Activated naive CD8-positive, alpha-beta T cell treated with anti-CD3 and anti-CD28 coated beads for 36 hours (primary cell): ENCODE data around the gene MAST4. TPM values are rescaled to one million over a fixed set of nuclear protein-coding genes. Genes with fewer than 3 reads are reported as not detected.

Experiments
- DNase-seq: peaks from one replicate; pipeline ENCODE4 v3.0.0; 2021
- H3K27ac Mint-ChIP-seq: one replicate; pipeline ENCODE4 v1.8.0; 2022; ENCODE audit warnings: mild to moderate bottlenecking, moderate library complexity, mixed read lengths
- H3K27me3 Mint-ChIP-seq: one replicate; pipeline ENCODE4 v1.8.0; 2022; ENCODE audit warnings: mild to moderate bottlenecking, mixed read lengths
- H3K36me3 Mint-ChIP-seq: one replicate; pipeline ENCODE4 v1.8.0; 2021; ENCODE audit warnings: mild to moderate bottlenecking, mixed read lengths
- H3K4me1 Mint-ChIP-seq: one replicate; pipeline ENCODE4 v1.8.0; 2021; ENCODE audit warnings: mixed read lengths
- H3K4me3 Mint-ChIP-seq: one replicate; pipeline ENCODE4 v1.8.0; 2022; ENCODE audit warnings: mild to moderate bottlenecking, moderate library complexity, mixed read lengths
- H3K9me3 Mint-ChIP-seq: one replicate; pipeline ENCODE4 v1.8.0; 2022; ENCODE audit warnings: mixed read lengths
- total RNA-seq, 2 experiments: library from RNA; stranded (reverse); gene quantifications; one replicate each; pipeline ENCODE4 v1.2.3, GENCODE V29; 2021

The MAST4 gene
- total RNA-seq, 2 experiments from 2014 or later = 8.9 to 9.8 TPM

DNA sequence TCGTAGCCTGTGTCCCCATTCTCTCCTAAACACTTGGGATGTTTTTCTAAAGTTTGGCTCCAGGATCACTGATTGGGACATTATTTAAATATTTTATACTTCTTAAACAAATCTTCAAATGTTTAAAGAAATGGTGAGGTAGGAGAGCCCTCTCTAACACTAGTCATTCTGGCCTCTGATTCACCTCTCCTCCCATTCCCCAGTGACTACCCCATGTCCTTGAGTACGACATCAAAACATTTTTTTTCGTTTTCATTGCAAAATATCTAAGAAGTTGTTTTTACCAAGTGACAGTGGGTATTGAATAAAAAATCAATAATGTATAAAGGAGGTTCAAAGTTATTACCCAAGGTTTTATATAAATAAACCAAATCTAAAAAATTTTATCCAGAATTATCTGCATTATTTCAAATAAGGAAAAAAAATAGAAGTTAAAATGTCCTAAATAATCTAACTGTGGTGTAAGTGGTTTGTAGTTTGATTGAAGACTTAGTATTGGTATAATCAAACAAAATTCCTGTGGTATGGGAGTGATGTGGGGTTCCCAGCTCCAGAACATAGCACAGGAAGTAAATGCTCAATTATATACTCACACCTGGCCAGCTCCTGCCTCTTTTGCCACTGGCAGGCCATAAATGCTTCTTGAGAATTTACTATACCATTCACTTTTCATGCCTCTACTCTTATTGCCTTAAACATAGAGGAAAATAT, 51.1 kb downstream of the MAST4 start:
- Mint-ChIP-seq H3K9me3 (peaks cover 1% of the 10 kb centered on the region), H3K4me3 (no peak overlapping the region), H3K27ac (no peak overlapping the region), H3K36me3 (no peaks in the 10 kb centered on the region), H3K4me1 (no peaks in the 10 kb centered on the region), H3K27me3 (peaks cover 13% of the 10 kb centered on the region)
- DNase-seq = no peak

DNA sequence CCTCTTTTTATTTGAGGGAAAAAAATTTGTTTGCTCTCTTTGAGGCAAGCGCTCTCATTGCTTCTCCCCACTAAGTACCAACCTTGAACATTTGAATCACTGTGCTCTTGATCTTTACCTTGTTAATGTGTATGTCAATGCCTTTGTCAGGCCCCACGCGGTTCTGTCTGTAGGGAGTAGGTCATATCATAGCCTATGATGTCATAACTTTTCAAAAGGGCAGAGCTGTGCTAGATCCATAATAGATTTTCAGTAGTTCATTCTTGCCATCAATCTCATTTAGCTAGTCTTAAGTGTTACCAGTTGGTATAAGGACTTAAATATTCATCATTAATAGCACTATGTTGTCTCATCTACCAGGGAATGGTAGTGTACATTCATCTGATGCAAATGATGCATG, 56.6 kb downstream of the MAST4 start:
- Mint-ChIP-seq H3K4me3 (no peak overlapping the region), H3K36me3 (no peaks in the 10 kb centered on the region), H3K4me1 (no peaks in the 10 kb centered on the region), H3K27ac (no peak overlapping the region), H3K27me3 (no peaks in the 10 kb centered on the region), H3K9me3 (peaks cover 1% of the 10 kb centered on the region)
- no peak for DNase-seq

DNA sequence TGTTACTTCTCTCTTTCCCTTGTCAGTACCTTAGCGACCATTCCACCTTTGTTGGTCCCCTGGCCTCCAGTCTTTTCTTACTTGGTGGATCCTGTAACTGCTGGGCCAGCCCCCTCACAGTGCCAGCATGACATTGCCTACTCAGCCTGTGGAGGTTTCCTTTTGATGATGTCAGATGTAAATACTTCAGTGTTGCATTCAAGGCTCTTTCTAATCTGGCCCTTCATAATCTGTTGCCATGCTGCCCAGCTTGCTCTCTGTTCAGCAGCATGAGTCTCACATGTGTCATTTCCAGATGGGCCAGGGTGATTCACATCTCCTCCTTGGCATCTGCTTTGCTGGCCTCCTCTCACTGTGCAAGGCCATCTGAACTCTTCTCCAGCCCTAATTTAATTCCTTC, 57.1 kb downstream of the MAST4 start:
- Mint-ChIP-seq H3K36me3 (no peaks in the 10 kb centered on the region), H3K9me3 (peaks cover 1% of the 10 kb centered on the region)

GRCh38 chr5:66655395-66656324, 59.5 kb downstream of the MAST4 start:
- Mint-ChIP-seq H3K4me1 (no peaks in the 10 kb centered on the region), H3K9me3 (peaks cover 1% of the 10 kb centered on the region), H3K27ac (no peak overlapping the region), H3K27me3 (no peaks in the 10 kb centered on the region), H3K4me3 (no peak overlapping the region), H3K36me3 (no peaks in the 10 kb centered on the region)
- DNase-seq = no peak

More for the DNA sequence above, 57.1 kb downstream of the MAST4 start:
- Mint-ChIP-seq H3K4me3 (no peak overlapping the region), H3K27ac (no peak overlapping the region), H3K27me3 (no peaks in the 10 kb centered on the region), H3K4me1 (no peaks in the 10 kb centered on the region)
- DNase-seq = no peak

DNA sequence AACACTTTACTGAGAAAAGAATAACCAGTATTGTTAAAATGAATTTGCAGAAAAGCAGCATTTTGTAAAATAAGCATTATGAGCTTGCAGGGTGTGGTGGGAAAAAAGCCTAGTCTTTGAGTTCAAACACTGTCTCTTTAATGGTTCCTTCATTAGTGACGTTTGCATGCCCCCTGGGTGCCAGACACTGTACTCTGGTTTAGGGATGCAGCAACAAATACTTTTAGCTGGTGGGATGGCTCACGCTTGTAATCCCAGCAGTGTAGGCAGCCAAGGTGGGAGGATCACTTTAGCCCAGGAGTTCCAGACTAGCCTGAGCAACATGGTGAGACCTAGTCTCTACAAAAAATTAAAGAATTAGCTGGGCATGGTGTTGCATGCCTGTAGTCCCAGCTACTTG, 62.3 kb downstream of the MAST4 start:
- H3K36me3 Mint-ChIP-seq = no peaks in the 10 kb centered on the region
- H3K27ac Mint-ChIP-seq = no peak overlapping the region
- no peak for DNase-seq
- H3K4me1 Mint-ChIP-seq = no peaks in the 10 kb centered on the region
- peaks cover under 1% of the 10 kb centered on the region for H3K27me3 Mint-ChIP-seq
- no peaks in the 10 kb centered on the region for H3K9me3 Mint-ChIP-seq
- no peak overlapping the region for H3K4me3 Mint-ChIP-seq

DNA sequence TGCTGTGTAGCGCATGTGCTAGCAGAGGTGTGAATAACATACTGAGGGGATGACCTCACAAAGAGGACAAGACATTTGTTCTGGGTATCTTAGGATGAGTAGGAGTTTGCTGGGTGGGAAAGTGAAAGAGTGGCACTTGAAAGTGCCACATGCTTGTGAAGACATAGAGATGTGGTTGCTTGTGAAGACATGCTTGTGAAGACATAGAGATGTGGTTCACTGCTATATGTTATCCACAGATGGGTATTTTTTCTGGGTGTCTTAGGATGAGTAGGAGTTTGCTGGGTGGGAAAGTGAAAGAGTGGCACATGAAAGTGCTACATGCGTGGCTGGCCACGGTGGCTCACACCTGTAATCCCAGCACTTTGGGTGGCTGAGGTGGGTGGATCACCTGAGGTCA, 63.6 kb downstream of the MAST4 start:
- no peaks in the 10 kb centered on the region for H3K4me1 Mint-ChIP-seq
- no peak for DNase-seq
- H3K4me3 Mint-ChIP-seq = no peak overlapping the region
- no peaks in the 10 kb centered on the region for H3K36me3 Mint-ChIP-seq
- H3K9me3 Mint-ChIP-seq = no peaks in the 10 kb centered on the region
- H3K27ac Mint-ChIP-seq = no peak overlapping the region
- H3K27me3 Mint-ChIP-seq = peaks cover 7% of the 10 kb centered on the region

- Mint-ChIP-seq H3K27ac (no peak overlapping the region), H3K9me3 (no peaks in the 10 kb centered on the region), H3K36me3 (no peaks in the 10 kb centered on the region), H3K27me3 (peaks cover 7% of the 10 kb centered on the region), H3K4me1 (no peaks in the 10 kb centered on the region), H3K4me3 (no peak overlapping the region)
- no peak for DNase-seq
Measured at GRCh38 chr5:66660396-66660795, 64.2 kb downstream of the MAST4 start.

GRCh38 chr5:66661149-66661548, 65.0 kb downstream of the MAST4 start:
- Mint-ChIP-seq H3K27me3 (peaks cover 7% of the 10 kb centered on the region), H3K4me1 (no peaks in the 10 kb centered on the region), H3K27ac (no peak overlapping the region), H3K9me3 (no peaks in the 10 kb centered on the region), H3K36me3 (no peaks in the 10 kb centered on the region), H3K4me3 (no peak overlapping the region)
- no peak for DNase-seq

DNA sequence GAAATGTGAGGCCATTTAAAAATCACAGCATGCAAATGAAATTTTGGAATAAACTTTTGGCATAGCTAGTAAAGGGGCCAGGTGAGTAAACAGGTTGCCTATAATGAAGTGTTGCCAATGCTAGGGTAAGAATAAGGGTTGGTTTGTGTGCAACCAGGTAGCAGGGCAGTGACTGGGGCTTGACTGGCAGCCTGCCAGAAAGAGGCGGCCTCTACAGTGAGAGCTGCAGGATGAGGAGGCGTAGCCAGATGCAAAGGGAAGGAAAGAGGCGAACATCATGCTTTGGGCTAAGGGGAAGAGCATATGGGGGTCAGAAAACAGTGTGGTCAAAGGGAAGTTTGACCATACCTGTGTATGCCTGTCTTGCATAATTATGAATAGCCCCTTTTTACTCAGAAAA, 70.6 kb downstream of the MAST4 start:
- Mint-ChIP-seq H3K4me3 (no peak overlapping the region), H3K4me1 (no peaks in the 10 kb centered on the region), H3K27me3 (peaks cover 13% of the 10 kb centered on the region), H3K9me3 (no peaks in the 10 kb centered on the region), H3K36me3 (no peaks in the 10 kb centered on the region), H3K27ac (no peak overlapping the region)
- no peak for DNase-seq

DNA sequence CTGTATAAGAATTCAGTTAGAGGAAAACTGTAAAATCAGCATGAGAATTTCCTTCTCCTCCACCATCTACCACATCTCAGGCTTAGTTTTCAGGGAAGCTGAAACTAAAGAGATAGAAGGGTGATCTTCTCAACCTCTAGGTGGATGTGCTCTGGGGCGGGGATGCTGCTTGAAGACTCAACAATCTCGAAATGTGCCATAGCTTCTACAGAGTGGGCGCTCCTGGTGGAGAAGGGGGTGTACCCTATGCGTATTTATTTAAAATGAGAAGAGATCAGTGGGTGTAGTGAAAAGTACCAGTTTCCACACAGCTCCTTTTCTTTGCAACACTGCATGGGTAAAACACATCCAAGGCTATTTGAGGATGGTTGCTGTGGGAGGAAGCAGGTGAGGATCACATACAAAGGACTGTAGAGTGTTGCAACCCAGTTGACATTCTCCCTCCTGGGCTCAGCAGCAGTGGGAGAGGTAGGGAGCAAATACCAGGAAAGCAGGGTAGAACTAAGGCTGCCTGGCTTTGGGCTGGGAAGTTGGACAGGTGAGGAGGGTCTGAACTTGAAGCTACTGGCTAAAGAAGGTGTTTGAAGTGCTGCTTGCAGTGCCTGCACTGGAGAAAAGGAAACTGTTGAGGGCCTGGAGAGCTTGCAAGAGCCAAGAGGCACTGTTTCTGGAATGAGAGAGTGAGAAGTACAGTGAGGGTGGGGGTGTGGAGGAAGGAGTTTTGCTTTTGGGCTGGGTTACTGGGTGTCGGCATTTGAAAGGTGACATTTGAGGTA, 73.1 kb downstream of the MAST4 start:
- Mint-ChIP-seq H3K4me1 (no peaks in the 10 kb centered on the region), H3K36me3 (no peaks in the 10 kb centered on the region), H3K9me3 (no peaks in the 10 kb centered on the region), H3K4me3 (no peak overlapping the region), H3K27me3 (peaks cover 9% of the 10 kb centered on the region), H3K27ac (no peak overlapping the region)
- no peak for DNase-seq

GRCh38 chr5:66669862-66670195, 73.6 kb downstream of the MAST4 start:
- no peaks in the 10 kb centered on the region for H3K9me3 Mint-ChIP-seq
- no peak for DNase-seq
- H3K36me3 Mint-ChIP-seq = no peaks in the 10 kb centered on the region
- no peak overlapping the region for H3K27ac Mint-ChIP-seq
- peaks cover 12% of the 10 kb centered on the region for H3K27me3 Mint-ChIP-seq
- no peak overlapping the region for H3K4me3 Mint-ChIP-seq
- no peaks in the 10 kb centered on the region for H3K4me1 Mint-ChIP-seq

DNA sequence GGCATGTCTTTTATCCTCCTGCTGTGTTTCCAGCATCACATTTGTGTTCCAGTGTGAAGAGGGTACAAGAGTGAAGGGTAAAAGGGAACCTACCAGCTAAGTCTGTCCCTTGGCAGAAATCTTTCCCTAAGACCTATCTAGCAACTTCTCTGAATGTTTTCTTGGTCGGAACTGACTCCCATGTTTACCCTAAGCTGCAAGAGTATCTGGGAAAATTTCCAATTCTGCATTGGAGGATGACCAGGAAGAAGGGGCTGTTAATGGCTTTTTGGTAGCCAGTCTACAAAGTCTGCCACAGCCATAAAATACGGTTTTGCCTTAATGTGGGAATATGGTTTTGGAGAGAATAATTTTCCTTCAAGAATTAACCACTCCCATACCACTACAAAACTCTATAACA, 75.1 kb downstream of the MAST4 start:
- Mint-ChIP-seq H3K4me3 (no peak overlapping the region), H3K27ac (no peak overlapping the region), H3K27me3 (peaks cover 16% of the 10 kb centered on the region), H3K9me3 (no peaks in the 10 kb centered on the region), H3K36me3 (no peaks in the 10 kb centered on the region), H3K4me1 (no peaks in the 10 kb centered on the region)
- DNase-seq = no peak

DNA sequence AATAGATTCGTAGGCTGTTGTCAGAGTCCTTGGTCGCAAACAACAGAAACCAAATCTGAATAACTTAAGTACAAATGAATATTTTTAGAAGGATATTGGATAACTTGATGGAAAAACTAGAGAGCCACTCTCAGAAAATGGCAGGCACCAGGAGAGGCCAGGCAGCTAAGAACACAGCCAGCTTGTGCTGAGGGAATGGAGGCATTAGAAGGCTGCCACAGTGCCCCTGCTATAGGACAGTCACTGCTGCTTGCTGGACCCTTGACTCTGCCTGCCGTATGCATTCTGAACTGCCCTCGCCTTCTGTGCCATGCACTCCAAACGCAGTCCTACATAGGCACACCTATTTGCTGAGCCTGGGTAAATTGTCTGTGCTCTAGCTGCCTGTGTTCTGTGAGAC, 78.6 kb downstream of the MAST4 start:
- Mint-ChIP-seq H3K9me3 (no peaks in the 10 kb centered on the region), H3K27me3 (peaks cover 10% of the 10 kb centered on the region), H3K36me3 (no peaks in the 10 kb centered on the region)

DNA sequence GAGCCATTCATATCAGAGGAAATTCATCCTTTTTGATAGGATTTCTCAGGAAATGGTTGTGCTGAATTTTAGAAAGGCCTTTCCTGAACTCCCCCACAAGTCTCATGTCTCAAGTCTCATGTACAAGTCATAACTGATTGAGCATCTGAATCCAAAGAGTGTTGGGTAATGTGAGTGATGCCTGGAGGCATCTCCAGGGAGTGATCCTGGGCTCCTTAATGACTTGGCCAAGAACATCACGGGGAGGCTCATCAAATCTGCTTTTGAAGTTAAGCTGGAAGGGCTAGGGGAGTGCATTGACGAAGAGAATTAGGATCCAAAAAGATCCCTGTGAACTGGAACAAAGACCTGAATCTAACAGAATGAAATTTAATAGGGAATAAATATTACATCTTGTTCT, 79.2 kb downstream of the MAST4 start:
- Mint-ChIP-seq H3K27ac (no peak overlapping the region), H3K4me1 (no peaks in the 10 kb centered on the region), H3K9me3 (no peaks in the 10 kb centered on the region), H3K27me3 (peaks cover 10% of the 10 kb centered on the region), H3K36me3 (no peaks in the 10 kb centered on the region), H3K4me3 (no peak overlapping the region)
- no peak for DNase-seq

More for the DNA sequence above, 78.6 kb downstream of the MAST4 start:
- DNase-seq = no peak
- Mint-ChIP-seq H3K4me1 (no peaks in the 10 kb centered on the region), H3K27ac (no peak overlapping the region), H3K4me3 (no peak overlapping the region)

GRCh38 chr5:66680221-66680620, 84.0 kb downstream of the MAST4 start:
- H3K4me3 Mint-ChIP-seq = no peak overlapping the region
- no peaks in the 10 kb centered on the region for H3K4me1 Mint-ChIP-seq
- DNase-seq = no peak
- H3K9me3 Mint-ChIP-seq = no peaks in the 10 kb centered on the region
- peaks cover 4% of the 10 kb centered on the region for H3K27me3 Mint-ChIP-seq
- H3K36me3 Mint-ChIP-seq = no peaks in the 10 kb centered on the region
- no peak overlapping the region for H3K27ac Mint-ChIP-seq
